GM18951 (cell line): ENCODE measurements around the gene SERAC1.

Source experiments
- POLR2A ChIP-seq: IDR thresholded peaks from 4 replicates; pipeline ENCODE4 v1.6.1; 2011; ENCODE audit warnings: mild to moderate bottlenecking; ENCODE audit not compliant: insufficient read length, insufficient read depth; ENCODE audit errors: extremely low read depth
- in situ Hi-C: fragments of 300-500 bp; cut with MboI; formaldehyde crosslinking; loops from one replicate; pipeline ENCODE4 v1.12.0; 2022; ENCODE audit warnings: low sequenced_read_pairs, mixed read lengths, inconsistent platforms; ENCODE audit not compliant: unreplicated experiment

Gene SERAC1

DNA sequence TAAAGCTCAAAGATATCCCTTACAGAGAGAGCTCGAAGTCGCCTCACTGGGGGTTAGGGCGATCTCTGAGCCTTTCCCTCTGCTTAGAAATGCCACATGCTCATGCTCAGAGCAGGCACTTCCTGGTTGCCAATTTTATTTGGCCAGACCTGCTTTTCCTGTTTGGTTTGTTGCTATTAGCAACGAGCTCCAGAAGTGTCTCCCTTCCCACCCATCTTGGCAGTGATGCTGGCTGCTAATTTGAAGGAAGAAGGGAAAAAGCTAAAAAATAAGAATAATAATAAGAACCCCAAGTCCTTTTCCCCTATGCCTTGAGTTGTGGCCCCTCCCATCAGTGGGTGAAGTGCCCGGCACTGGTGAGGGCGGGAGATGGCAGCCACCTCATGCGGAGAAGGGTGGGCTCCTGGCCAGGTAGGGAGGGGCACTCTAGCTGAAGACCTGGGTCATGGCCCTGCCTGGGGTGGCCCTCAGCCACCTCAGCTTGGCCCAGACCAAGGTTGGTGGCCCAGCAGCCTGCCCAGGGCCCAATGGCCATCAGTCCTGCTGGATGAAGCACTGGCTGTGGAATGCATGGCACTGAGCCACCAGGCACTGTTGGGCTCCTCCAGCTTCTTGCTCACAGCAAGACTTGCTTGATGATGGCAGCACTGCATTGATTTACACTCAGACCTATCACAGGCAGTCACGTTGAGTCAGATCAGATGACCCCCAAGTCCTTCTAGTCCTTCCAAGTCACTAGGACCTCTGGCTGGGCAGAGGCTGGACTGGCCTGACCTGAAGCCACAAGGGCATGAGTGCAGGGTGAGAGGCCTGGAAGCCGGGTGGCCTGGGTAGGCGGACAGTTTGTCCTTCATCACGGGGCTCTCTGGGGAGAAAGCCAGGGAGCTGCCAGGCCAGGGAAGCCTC, 107.4 kb downstream of the SERAC1 start:
- TF ChIP-seq POLR2A = no peak
- in situ Hi-C loops = no loop called here
